H1 (cell line): Measurements from ENCODE around the gene BSDC1. TPM values are rescaled to one million over a fixed set of nuclear protein-coding genes. Genes with fewer than 3 reads are reported as not detected.

Source experiments
- ASH2L ChIP-seq: fragments of 200-600, 300-600 bp; sonication (generic); IDR thresholded peaks from one replicate; pipeline ENCODE4 v1.7.1; 2017; ENCODE audit warnings: low read length
- CBX8 ChIP-seq: fragments of 300-800, 300-1000 bp; sonication (generic); IDR thresholded peaks from 2 replicates; pipeline ENCODE4 v1.7.1; 2016; ENCODE audit warnings: low read depth, low read length, borderline replicate concordance
- E2F6 ChIP-seq: IDR thresholded peaks from 2 replicates; pipeline ENCODE4 v1.6.1; 2012; ENCODE audit warnings: inconsistent platforms
- EZH2 ChIP-seq: fragments of 200-600 bp; sonication (generic); IDR thresholded peaks from 2 replicates; pipeline ENCODE4 v1.7.1; 2012; ENCODE audit warnings: low read depth, mild to moderate bottlenecking, moderate library complexity, low read length, inconsistent platforms; ENCODE audit not compliant: severe bottlenecking
- GABPA ChIP-seq: IDR thresholded peaks from 2 replicates; pipeline ENCODE4 v1.6.1; 2011; ENCODE audit warnings: mild to moderate bottlenecking, low read length, moderate library complexity, borderline replicate concordance; ENCODE audit not compliant: insufficient read depth
- POLR2AphosphoS5 ChIP-seq: IDR thresholded peaks from 2 replicates; pipeline ENCODE4 v1.6.1; 2011; ENCODE audit warnings: low read depth, low read length
- SP2 ChIP-seq: IDR thresholded peaks from 2 replicates; pipeline ENCODE4 v1.6.1; 2012; ENCODE audit warnings: mild to moderate bottlenecking, low read length, inconsistent platforms
- USF2 ChIP-seq: IDR thresholded peaks from 2 replicates; pipeline ENCODE4 v1.6.1; 2011; ENCODE audit warnings: low read length, improper control_type of control experiment
- polyA plus RNA-seq, 7 experiments: library from polyadenylated mRNA; depleted of rRNA in 3 of 7; stranded (reverse) in 5 of 7; unstranded in 2 of 7; fragments of >200 nt in 5 of 7; fragments of 200-250 nt in 2 of 7; gene quantifications; 1 replicate in 5 of 7; 2 replicates in 1 of 7; 4 replicates in 1 of 7; pipeline versions ENCODE4 v1.2.1 to v1.2.3, GENCODE V29; 2011 to 2013; ENCODE audit warnings: missing spikeins in 2 of 7, mixed read lengths in 2 of 7
- total RNA-seq: library from RNA; stranded (reverse); fragmentation: NEBNext Ultra II Directional; extraction: Animal tissue kit (Norgen Biotek cat#: 25700); gene quantifications from 2 replicates; pipeline ENCODE4 v1.2.1, GENCODE V29; 2021

The BSDC1 gene
- total and polyA plus RNA-seq, 2 of the 8 experiments (the other 6 are each of a cell fraction or from before 2014, with no cell fraction given) = 24.8 to 40.7 TPM

GRCh38 chr1:32337855-32338636 lies 56.2 kb downstream of the BSDC1 start (continued):
- TF ChIP-seq ASH2L (no peak), SP2 (no peak), POLR2AphosphoS5 (no peak), EZH2 (no peak), E2F6 (no peak), CBX8 (no peak), GABPA (no peak), USF2 (no peak)
